H1 (cell line): ENCODE data around the gene UBN1. TPM values are rescaled to one million over a fixed set of nuclear protein-coding genes. Genes with fewer than 3 reads are reported as not detected.

Experiments
- JUN ChIP-seq: IDR thresholded peaks from 2 replicates; pipeline ENCODE4 v1.6.1; 2011; ENCODE audit warnings: low read depth, mild to moderate bottlenecking, improper control_type of control experiment, low read length
- KDM4A ChIP-seq: IDR thresholded peaks from one replicate; pipeline ENCODE4 v1.7.1; 2012; ENCODE audit warnings: low read depth, mild to moderate bottlenecking, moderate library complexity, low read length, inconsistent platforms; ENCODE audit not compliant: severe bottlenecking
- RFX5 ChIP-seq: IDR thresholded peaks from 2 replicates; pipeline ENCODE4 v1.6.1; 2011; ENCODE audit warnings: low read depth, low read length, improper control_type of control experiment, borderline replicate concordance
- SAP30 ChIP-seq: fragments of 300-600 bp; sonication (generic); IDR thresholded peaks from 2 replicates; pipeline ENCODE4 v1.7.1; 2012; ENCODE audit warnings: low read length, moderate library complexity, mild to moderate bottlenecking, inconsistent platforms; ENCODE audit not compliant: insufficient read depth, insufficient replicate concordance
- SIRT6 ChIP-seq: IDR thresholded peaks from one replicate; pipeline ENCODE4 v1.7.1; 2012; ENCODE audit warnings: low read length, inconsistent platforms
- USF2 ChIP-seq: IDR thresholded peaks from 2 replicates; pipeline ENCODE4 v1.6.1; 2011; ENCODE audit warnings: low read length, improper control_type of control experiment
- YY1 ChIP-seq: IDR thresholded peaks from 2 replicates; pipeline ENCODE4 v1.6.1; 2011; ENCODE audit warnings: low read depth, mild to moderate bottlenecking, low read length
- polyA plus RNA-seq, 7 experiments: library from polyadenylated mRNA; depleted of rRNA in 3 of 7; stranded (reverse) in 5 of 7; unstranded in 2 of 7; fragments of >200 nt in 5 of 7; fragments of 200-250 nt in 2 of 7; gene quantifications; 1 replicate in 5 of 7; 2 replicates in 1 of 7; 4 replicates in 1 of 7; pipeline versions ENCODE4 v1.2.1 to v1.2.3, GENCODE V29; 2011 to 2013; ENCODE audit warnings: missing spikeins in 2 of 7, mixed read lengths in 2 of 7
- total RNA-seq: library from RNA; stranded (reverse); fragmentation: NEBNext Ultra II Directional; extraction: Animal tissue kit (Norgen Biotek cat#: 25700); gene quantifications from 2 replicates; pipeline ENCODE4 v1.2.1, GENCODE V29; 2021

The UBN1 gene
- total and polyA plus RNA-seq, 2 of the 8 experiments (the other 6 are each of a cell fraction or from before 2014, with no cell fraction given) = 16.2 to 37.0 TPM

- TF ChIP-seq USF2 (no peak), KDM4A (no peak), YY1 (no peak), RFX5 (no peak), SAP30 (no peak), JUN (no peak), SIRT6 (no peak)
Observed at GRCh38 chr16:4884209-4884608, 36.9 kb downstream of the UBN1 start (continued).
